HG03108 (cell line): ENCODE data around the gene ZNF480.
"Not testable (repeated sequence)": the region's sequence is repeated elsewhere in the genome, so short reads cannot be mapped to it uniquely, and the experiment has no call there.

Experiments
- ATAC-seq: cut with Tn5 transposase; IDR thresholded peaks from one replicate; pipeline ENCODE4 v1.9.1; 2021; ENCODE audit warnings: moderate library complexity; ENCODE audit not compliant: unreplicated experiment

Gene ZNF480

DNA sequence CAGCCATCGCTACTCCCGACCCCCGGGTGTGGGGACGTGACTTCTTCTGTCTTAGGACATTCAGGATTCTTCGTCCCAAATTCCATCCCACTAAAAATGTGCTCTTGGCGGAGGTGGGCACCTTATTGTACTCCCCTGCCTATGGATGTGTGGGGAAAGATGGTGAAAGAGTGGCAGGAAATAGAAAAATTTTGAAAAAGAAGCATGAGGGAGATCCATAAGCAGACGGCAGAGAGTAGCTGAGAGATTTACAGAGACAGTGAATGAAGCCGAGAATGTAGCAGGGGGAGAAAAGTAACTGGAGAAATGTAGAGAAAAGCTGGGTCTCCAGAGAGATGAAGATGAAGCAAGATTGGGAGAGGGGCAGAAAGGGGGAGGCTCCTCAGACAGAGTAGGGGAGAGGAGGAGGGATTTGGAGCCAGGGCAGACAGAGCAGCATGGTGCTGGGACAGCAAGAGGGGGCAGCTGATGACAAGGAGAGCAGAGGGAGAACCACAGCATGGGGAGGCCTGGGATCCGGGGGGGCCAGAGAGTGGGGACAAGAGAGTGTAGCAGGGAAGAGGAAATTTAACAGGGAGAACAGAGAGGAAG is 39.9 kb downstream of the ZNF480 start:
- ATAC-seq, result no peak

GRCh38 chr19:52339022-52339421 is 42.1 kb downstream of the ZNF480 start:
- not testable (repeated sequence) for ATAC-seq

GRCh38 chr19:52343548-52343947 is 46.6 kb downstream of the ZNF480 start:
- no peak for ATAC-seq

- no peak for ATAC-seq
Measured at GRCh38 chr19:52345162-52345561, 48.2 kb downstream of the ZNF480 start.

DNA sequence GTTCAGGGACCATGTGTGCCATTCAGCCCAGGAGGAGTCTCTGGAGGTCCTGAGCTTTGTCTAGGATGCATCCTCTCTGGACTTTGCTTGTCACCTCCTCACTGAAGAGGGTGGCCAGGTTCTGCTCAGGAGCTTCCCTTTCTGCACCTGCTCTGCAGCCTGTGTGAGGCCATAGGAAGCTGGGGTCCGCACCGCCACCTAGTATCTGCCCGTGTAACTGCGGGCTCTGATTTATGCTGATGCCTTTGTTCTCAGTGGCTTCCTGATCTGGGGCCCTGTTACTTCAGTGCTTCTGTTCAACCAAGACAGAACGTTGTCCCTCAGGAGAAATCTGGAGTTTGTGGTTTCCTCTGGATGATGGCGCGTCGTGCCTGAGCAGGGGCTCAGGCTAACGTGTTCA is 54.5 kb downstream of the ZNF480 start:
- ATAC-seq, result no peak

- ATAC-seq, result no peak
Measured at GRCh38 chr19:52366414-52366824, 69.5 kb downstream of the ZNF480 start.

- ATAC-seq, result peak; percentile 72
Measured at GRCh38 chr19:52369559-52370340, 72.8 kb downstream of the ZNF480 start, which contains the start of gene ZNF880. TSS of gene ZNF880 (plus strand) at chr19:52369923. CDS start at chr19:52369966, 43 bp downstream.

GRCh38 chr19:52370341-52370710 is 73.4 kb downstream of the ZNF480 start:
- no peak for ATAC-seq
